Chondrocyte (in vitro differentiated cells): Measurements from ENCODE around the gene CCDC14. TPM values are rescaled to one million over a fixed set of nuclear protein-coding genes. Genes with fewer than 3 reads are reported as not detected.

Experiments used
- DNase-seq: peaks from one replicate; pipeline ENCODE4 v3.0.0; 2021; ENCODE audit warnings: mixed read lengths, low spot score
- H3K27ac Mint-ChIP-seq: one replicate; pipeline ENCODE4 v1.8.0; 2021; ENCODE audit warnings: mild to moderate bottlenecking, moderate library complexity, mixed read lengths; ENCODE audit not compliant: unreplicated experiment
- H3K27me3 Mint-ChIP-seq: 2 replicates; pipeline ENCODE4 v1.8.0; 2021; ENCODE audit warnings: low read depth, mixed read lengths
- H3K36me3 Mint-ChIP-seq: 2 replicates; pipeline ENCODE4 v1.8.0; 2021; ENCODE audit warnings: low read depth, mixed read lengths
- H3K4me1 Mint-ChIP-seq: 2 replicates; pipeline ENCODE4 v1.8.0; 2021; ENCODE audit warnings: low read depth, mild to moderate bottlenecking, mixed read lengths
- H3K4me3 Mint-ChIP-seq: one replicate; pipeline ENCODE4 v1.8.0; 2021; ENCODE audit warnings: mild to moderate bottlenecking, moderate library complexity, mixed read lengths; ENCODE audit not compliant: unreplicated experiment
- H3K9me3 Mint-ChIP-seq: 2 replicates; pipeline ENCODE4 v1.8.0; 2021; ENCODE audit warnings: low read depth, mixed read lengths
- CTCF ChIP-seq: fragments of 200-600 bp; sonication (generic); IDR thresholded peaks from 2 replicates; pipeline ENCODE4 v1.5.0; 2021; ENCODE audit warnings: antibody characterized with exemption, mild to moderate bottlenecking, moderate library complexity
- total RNA-seq: library from RNA; stranded (reverse); gene quantifications from 3 replicates; pipeline ENCODE4 v1.2.1, GENCODE V29; 2021

Gene CCDC14
- total RNA-seq, 1 donor from 2014 or later = 25.4 TPM

DNA sequence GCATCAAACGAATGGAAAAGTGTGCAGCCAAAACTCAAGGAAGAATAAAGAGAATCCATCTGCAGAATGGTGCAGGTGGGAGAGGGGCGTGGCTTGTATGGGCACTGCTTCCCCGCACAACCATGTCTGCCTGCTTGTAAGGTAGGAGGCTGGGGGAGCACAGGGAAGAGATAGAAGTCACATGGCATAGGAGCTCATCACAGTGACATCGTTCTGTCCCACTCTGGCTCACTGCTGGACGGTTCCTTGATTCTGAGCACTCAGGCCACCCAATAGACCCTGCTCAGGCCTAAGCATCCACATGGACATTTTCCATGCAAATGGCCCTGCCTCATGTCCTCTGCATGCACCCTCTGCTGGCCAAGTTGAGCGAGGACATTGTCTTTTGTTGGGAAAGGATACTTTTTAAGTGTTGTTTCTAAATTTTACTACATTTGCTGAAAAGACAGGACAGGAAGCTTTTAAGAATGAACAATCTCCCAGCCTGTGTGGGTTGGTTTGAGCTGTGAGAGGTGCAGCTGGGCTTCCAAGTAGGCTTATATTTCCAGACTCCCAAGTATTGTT lies 79.9 kb downstream of the CCDC14 start:
- Mint-ChIP-seq H3K4me1 (peaks cover 25% of the 10 kb centered on the region), H3K27ac (no peak overlapping the region), H3K27me3 (no peaks in the 10 kb centered on the region), H3K4me3 (no peak overlapping the region), H3K36me3 (no peaks in the 10 kb centered on the region), H3K9me3 (no peaks in the 10 kb centered on the region)
- peak; percentile 75 for TF ChIP-seq CTCF
- DNase-seq = no peak

DNA sequence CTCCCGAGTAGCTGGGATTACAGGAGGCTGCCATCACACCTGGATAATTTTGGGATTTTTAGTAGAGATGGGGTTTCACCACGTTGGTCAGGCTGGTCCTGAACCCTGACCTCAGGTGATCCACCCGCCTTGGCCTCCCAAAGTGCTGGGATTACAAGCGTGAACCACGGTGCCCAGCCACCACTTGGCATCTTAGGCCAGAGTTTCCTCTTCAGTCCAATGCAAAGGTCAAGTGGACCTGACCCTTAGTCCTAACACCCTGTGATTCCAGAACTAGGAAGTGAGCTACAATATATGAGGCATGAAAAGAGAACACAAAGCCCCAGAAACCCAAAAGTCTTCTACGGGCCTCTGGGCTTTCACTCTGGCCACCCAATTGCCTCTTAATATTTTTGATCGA lies 82.2 kb downstream of the CCDC14 start:
- Mint-ChIP-seq H3K27ac (no peak overlapping the region), H3K9me3 (peaks cover 6% of the 10 kb centered on the region), H3K4me1 (peaks cover 19% of the 10 kb centered on the region), H3K27me3 (no peaks in the 10 kb centered on the region), H3K36me3 (peaks cover 5% of the 10 kb centered on the region), H3K4me3 (no peak overlapping the region)
- DNase-seq = no peak
- TF ChIP-seq CTCF = no peak

- H3K27me3 Mint-ChIP-seq = no peaks in the 10 kb centered on the region
- H3K9me3 Mint-ChIP-seq = peaks cover 6% of the 10 kb centered on the region
- no peak for TF ChIP-seq CTCF
- H3K4me1 Mint-ChIP-seq = peaks cover 11% of the 10 kb centered on the region
- DNase-seq = no peak
- no peak overlapping the region for H3K4me3 Mint-ChIP-seq
- no peak overlapping the region for H3K27ac Mint-ChIP-seq
- peaks cover 5% of the 10 kb centered on the region for H3K36me3 Mint-ChIP-seq
Measured at GRCh38 chr3:123877965-123878364, 83.1 kb downstream of the CCDC14 start.

- DNase-seq = no peak
- peaks cover 6% of the 10 kb centered on the region for H3K9me3 Mint-ChIP-seq
- peaks cover 5% of the 10 kb centered on the region for H3K36me3 Mint-ChIP-seq
- peaks cover 6% of the 10 kb centered on the region for H3K4me1 Mint-ChIP-seq
- H3K4me3 Mint-ChIP-seq = no peak overlapping the region
- TF ChIP-seq CTCF = no peak
- no peak overlapping the region for H3K27ac Mint-ChIP-seq
- H3K27me3 Mint-ChIP-seq = no peaks in the 10 kb centered on the region
Measured at GRCh38 chr3:123877466-123877865, 83.6 kb downstream of the CCDC14 start.

- peaks cover 6% of the 10 kb centered on the region for H3K9me3 Mint-ChIP-seq
- no peaks in the 10 kb centered on the region for H3K27me3 Mint-ChIP-seq
- peak; percentile 55 for TF ChIP-seq CTCF
- H3K4me3 Mint-ChIP-seq = no peak overlapping the region
- peaks cover 5% of the 10 kb centered on the region for H3K36me3 Mint-ChIP-seq
- no peak for DNase-seq
- H3K4me1 Mint-ChIP-seq = peaks cover 6% of the 10 kb centered on the region
- H3K27ac Mint-ChIP-seq = no peak overlapping the region
Measured at GRCh38 chr3:123876858-123877257, 84.2 kb downstream of the CCDC14 start.
